ENCODE data around the gene RAD50.

The RAD50 gene

GRCh38 chr5:132528021-132528420 lies 28.8 kb upstream of the RAD50 start:
- no peak for TF ChIP-seq CTCF (IDR thresholded peaks at IDR 0.05; ENCODE audit: control insufficient read depth, extremely low read depth, insufficient read depth)
- DNase-seq (ENCODE audit: low read depth), result no peak
- H3K4me3 ChIP-seq (ENCODE audit: low read depth, low read length), result no peak overlapping the region

- H3K4me3 ChIP-seq (ENCODE audit: low read depth, low read length), result no peak overlapping the region
- no peak for TF ChIP-seq CTCF (IDR thresholded peaks at IDR 0.05; ENCODE audit: control insufficient read depth, extremely low read depth, insufficient read depth)
- DNase-seq (ENCODE audit: low read depth), result no peak
Measured at GRCh38 chr5:132528866-132529634, 27.7 kb upstream of the RAD50 start.

GRCh38 chr5:132530946-132531345 lies 25.8 kb upstream of the RAD50 start:
- no peak for DNase-seq (ENCODE audit: low read depth)
- no peak for TF ChIP-seq CTCF (IDR thresholded peaks at IDR 0.05; ENCODE audit: control insufficient read depth, extremely low read depth, insufficient read depth)
- H3K4me3 ChIP-seq (ENCODE audit: low read depth, low read length), result no peak overlapping the region

- H3K4me3 ChIP-seq (ENCODE audit: low read depth, low read length), result no peak overlapping the region
- TF ChIP-seq CTCF (IDR thresholded peaks at IDR 0.05; ENCODE audit: control insufficient read depth, extremely low read depth, insufficient read depth), result no peak
- no peak for DNase-seq (ENCODE audit: low read depth)
Measured at GRCh38 chr5:132539716-132540115, 17.1 kb upstream of the RAD50 start.

GRCh38 chr5:132540149-132540548 lies 16.6 kb upstream of the RAD50 start:
- no peak for TF ChIP-seq CTCF (IDR thresholded peaks at IDR 0.05; ENCODE audit: control insufficient read depth, extremely low read depth, insufficient read depth)
- no peak for DNase-seq (ENCODE audit: low read depth)
- H3K4me3 ChIP-seq (ENCODE audit: low read depth, low read length), result no peak overlapping the region

GRCh38 chr5:132540764-132541163 lies 16.0 kb upstream of the RAD50 start:
- no peak overlapping the region for H3K4me3 ChIP-seq (ENCODE audit: low read depth, low read length)
- TF ChIP-seq CTCF (IDR thresholded peaks at IDR 0.05; ENCODE audit: control insufficient read depth, extremely low read depth, insufficient read depth), result no peak
- DNase-seq (ENCODE audit: low read depth), result no peak

Data from LNCaP clone FGC (cell line).